T-helper 1 cell treated with Interleukin-12 subunit alpha and Interleukin-12 subunit beta and Interleukin-4 antibody, amounts not matched to agents 30 μg/mL and 1 μg/mL, for 36 hours (primary cell): Measurements from ENCODE around the gene SNUPN.
"Not testable (repeated sequence)": the region's sequence is repeated elsewhere in the genome, so short reads cannot be mapped to it uniquely, and the experiment has no call there.

Experiments
- H3K27ac Mint-ChIP-seq: one replicate; pipeline ENCODE4 v1.8.0; 2021; ENCODE audit warnings: mild to moderate bottlenecking, mixed read lengths
- H3K27me3 Mint-ChIP-seq: one replicate; pipeline ENCODE4 v1.8.0; 2021; ENCODE audit warnings: low read depth, mixed read lengths
- H3K36me3 Mint-ChIP-seq: one replicate; pipeline ENCODE4 v1.8.0; 2021; ENCODE audit warnings: low read depth, mixed read lengths
- H3K4me1 Mint-ChIP-seq: one replicate; pipeline ENCODE4 v1.8.0; 2021; ENCODE audit warnings: low read depth, mixed read lengths
- H3K4me3 Mint-ChIP-seq: one replicate; pipeline ENCODE4 v1.8.0; 2021; ENCODE audit warnings: mild to moderate bottlenecking, moderate library complexity, mixed read lengths
- H3K9me3 Mint-ChIP-seq: one replicate; pipeline ENCODE4 v1.8.0; 2021; ENCODE audit warnings: mixed read lengths

Gene SNUPN

GRCh38 chr15:75589071-75589470, 36.5 kb downstream of the SNUPN start:
- H3K4me1 Mint-ChIP-seq: peaks cover 15% of the 10 kb centered on the region
- H3K9me3 Mint-ChIP-seq: no peaks in the 10 kb centered on the region
- H3K27ac Mint-ChIP-seq: no peak overlapping the region
- no peak overlapping the region for H3K4me3 Mint-ChIP-seq
- H3K27me3 Mint-ChIP-seq: no peaks in the 10 kb centered on the region
- peaks cover 21% of the 10 kb centered on the region for H3K36me3 Mint-ChIP-seq

GRCh38 chr15:75586422-75586821, 39.1 kb downstream of the SNUPN start:
- not testable (repeated sequence) for H3K4me3 Mint-ChIP-seq, H3K9me3 Mint-ChIP-seq, H3K27ac Mint-ChIP-seq, H3K27me3 Mint-ChIP-seq
- Mint-ChIP-seq H3K36me3 (peaks cover 20% of the 10 kb centered on the region), H3K4me1 (peaks cover 13% of the 10 kb centered on the region)

DNA sequence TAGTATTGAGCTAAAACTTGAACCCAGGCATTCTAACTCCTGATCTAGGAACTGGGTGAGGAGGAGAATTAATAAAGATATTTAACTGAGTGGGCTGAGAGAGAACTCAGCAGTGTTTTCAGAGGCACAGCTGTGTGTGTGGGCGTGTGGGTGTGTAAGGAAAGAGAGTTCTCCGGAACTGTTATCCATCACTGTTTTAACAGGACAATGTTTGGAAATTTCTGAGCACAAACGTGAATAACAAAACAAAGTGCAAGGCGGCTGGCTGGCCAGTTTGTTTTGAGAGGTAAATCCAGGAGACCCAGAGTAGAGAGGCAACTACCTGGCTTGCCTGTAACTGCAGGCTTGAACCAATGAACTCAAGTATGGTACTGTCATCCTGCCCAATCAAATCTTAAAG, 41.4 kb downstream of the SNUPN start:
- Mint-ChIP-seq H3K9me3 (no peaks in the 10 kb centered on the region), H3K36me3 (peaks cover 14% of the 10 kb centered on the region), H3K27me3 (no peaks in the 10 kb centered on the region), H3K4me3 (no peak overlapping the region), H3K4me1 (peaks cover 5% of the 10 kb centered on the region), H3K27ac (no peak overlapping the region)

GRCh38 chr15:75583701-75584100, 41.8 kb downstream of the SNUPN start:
- Mint-ChIP-seq H3K27me3 (no peaks in the 10 kb centered on the region), H3K9me3 (no peaks in the 10 kb centered on the region), H3K4me3 (no peak overlapping the region)

DNA sequence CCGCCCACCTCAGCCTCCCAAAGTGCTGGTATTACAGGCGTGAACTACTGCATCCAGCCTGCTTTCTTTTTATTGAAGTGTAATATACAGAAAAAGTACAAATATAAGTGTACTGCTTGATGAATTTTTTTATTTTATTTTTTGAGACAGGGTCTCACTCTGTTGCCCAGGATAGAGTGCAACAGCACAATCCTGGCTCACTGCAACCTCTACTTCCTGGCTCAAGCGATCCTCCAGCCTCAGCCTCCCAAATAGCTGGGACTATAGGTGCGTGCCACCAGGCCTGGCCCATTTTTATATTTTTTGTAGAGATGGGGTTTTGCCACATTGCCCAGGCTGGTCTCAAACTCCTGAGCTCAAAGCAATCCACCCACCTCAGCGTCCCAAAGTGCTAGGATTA, 42.6 kb downstream of the SNUPN start:
- not testable (repeated sequence) for H3K27ac Mint-ChIP-seq, H3K9me3 Mint-ChIP-seq, H3K4me3 Mint-ChIP-seq, H3K27me3 Mint-ChIP-seq, H3K4me1 Mint-ChIP-seq
- peaks cover 11% of the 10 kb centered on the region for H3K36me3 Mint-ChIP-seq

More at GRCh38 chr15:75583701-75584100, 41.8 kb downstream of the SNUPN start:
- peaks cover 3% of the 10 kb centered on the region for H3K4me1 Mint-ChIP-seq
- peaks cover 11% of the 10 kb centered on the region for H3K36me3 Mint-ChIP-seq
- no peak overlapping the region for H3K27ac Mint-ChIP-seq

DNA sequence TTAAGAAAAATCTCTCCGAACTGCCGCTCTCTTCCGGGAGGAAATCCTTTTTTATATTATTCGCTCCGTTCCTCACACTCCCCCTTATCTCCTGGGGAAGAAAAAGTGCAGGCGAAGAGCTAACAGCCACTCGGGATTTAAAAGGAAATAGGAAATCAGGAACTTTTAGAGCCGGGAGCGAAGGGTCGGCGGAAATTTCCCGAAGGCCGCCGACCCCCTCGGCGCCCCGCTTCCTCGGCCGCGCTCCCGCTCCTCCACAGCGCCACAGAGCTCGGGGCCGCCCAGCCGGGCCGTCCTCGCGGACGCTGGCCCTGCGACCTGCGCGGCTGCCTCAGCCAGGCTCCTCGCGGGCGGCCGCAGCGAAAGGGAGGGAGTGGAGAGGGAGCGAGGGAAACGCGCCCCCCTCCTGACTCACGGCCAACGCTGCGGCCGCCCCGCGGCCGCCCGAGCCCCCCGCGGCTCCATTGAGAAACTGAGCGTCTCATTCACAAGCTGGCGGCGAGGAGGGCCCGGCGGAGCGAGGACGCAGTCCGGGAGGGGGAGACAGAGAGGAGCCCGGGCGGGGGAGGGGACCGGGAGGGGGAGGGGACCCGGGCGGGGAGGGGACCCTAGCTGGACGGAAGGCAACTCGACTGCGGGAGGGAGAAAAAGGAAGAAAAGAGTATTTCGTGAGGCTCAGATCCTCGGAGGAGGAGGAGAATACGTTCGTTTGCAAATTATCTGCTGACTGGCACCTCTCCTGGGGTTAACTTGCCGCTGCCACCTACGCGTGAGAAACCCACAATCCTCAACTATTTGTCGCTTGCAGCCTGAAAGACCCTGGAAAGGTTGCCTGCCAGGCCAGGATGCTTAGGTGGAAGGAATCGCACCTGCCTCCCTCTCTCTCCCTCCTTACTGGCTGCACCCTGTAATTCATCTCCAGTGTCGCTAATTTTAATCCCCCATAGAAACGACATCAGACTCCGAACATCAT, 46.3 kb downstream of the SNUPN start, which contains the start of gene PTPN9:
Gene PTPN9, minus strand, starts transcription at position 368 of the 973 bp plus-strand sequence. CDS start 539 bp downstream, outside the sequence.
- Mint-ChIP-seq H3K27ac (peak within 1 kb of the TSS; percentile 88), H3K4me3 (peak within 1 kb of the TSS; percentile 92), H3K36me3 (peaks cover 3% of the 10 kb centered on the region), H3K27me3 (no peaks in the 10 kb centered on the region), H3K4me1 (peaks cover 19% of the 10 kb centered on the region), H3K9me3 (no peaks in the 10 kb centered on the region)

DNA sequence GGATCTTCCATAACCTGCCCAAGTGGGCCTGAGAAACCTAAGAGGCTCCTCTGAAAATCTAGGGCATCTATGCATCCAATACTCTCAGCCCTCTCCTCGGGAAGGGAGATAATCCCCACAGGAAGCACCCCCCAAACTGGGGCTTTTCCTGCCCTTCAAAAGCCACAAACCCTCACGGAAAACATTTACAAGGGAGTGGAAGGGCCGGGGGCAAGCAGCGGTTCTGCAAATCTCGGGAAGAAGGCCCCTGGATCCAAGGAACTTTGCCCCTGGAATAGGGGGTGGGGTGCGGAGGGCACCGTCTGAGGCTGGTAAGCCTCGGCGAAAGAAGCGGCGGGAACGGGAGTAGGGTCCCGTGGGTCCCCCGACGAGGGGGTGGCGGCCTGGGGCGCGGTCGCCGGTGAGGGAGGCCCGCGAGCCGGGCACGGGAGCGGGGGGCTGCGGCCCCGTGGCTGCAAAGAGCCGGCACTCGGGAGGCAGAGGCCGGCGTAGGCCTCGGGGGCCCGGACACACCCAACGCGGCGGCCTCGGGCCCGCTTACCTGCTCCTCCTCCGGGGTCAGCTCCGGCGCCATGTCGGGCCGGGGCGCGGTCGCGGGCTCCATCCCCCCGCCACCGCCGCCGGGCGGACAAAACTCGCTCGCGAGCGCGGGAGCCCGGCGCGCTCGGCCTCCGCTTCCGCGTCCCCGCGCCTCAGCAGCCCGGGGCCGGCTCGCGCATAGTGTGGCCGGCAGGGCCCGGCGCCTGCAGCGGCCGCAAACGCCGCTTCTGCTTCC, 47.2 kb downstream of the SNUPN start:
- Mint-ChIP-seq H3K27me3 (no peaks in the 10 kb centered on the region), H3K9me3 (no peaks in the 10 kb centered on the region), H3K4me1 (peaks cover 26% of the 10 kb centered on the region), H3K4me3 (peak overlapping the region; percentile 92), H3K27ac (peak overlapping the region; percentile 88), H3K36me3 (peaks cover 8% of the 10 kb centered on the region)

DNA sequence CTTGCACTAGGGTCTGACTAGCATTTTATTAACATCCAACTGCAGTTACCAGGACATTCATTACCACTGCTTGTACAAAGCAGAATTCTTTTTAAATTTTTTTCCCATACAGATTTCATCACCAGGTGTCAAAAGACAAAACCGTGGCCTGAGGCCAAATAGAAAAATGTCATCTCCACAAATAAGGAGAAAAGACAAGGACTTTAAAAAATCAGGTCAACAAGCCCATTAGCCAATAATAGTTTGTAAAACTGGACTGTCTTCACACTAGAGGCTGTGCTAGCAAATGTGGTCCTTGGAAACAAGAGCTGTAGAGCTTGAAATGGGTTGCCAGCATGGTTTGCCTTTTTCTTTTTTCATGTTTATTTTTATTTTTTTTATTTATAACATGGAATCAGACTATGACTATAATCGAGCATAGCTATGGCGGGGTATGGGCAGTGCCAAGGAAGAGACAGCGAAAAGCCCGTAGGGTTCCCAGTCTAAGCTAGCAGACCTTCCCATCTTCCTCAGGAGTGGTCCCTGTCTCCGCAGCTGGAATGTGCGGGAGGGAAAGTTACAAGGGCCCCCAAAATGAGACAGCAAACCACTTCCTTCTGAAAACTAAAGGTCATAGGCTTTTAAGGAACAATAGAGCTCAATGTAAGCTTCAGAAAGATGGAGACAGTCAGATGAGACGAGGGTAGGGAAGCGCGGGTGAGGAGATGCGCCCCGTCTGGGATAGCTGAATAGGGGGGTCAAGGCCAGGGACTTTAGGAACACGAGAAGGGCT, 47.9 kb downstream of the SNUPN start:
- H3K9me3 Mint-ChIP-seq: no peaks in the 10 kb centered on the region
- H3K4me1 Mint-ChIP-seq: peaks cover 31% of the 10 kb centered on the region
- peak overlapping the region; percentile 92 for H3K4me3 Mint-ChIP-seq
- no peaks in the 10 kb centered on the region for H3K27me3 Mint-ChIP-seq
- peak overlapping the region; percentile 88 for H3K27ac Mint-ChIP-seq
- peaks cover 10% of the 10 kb centered on the region for H3K36me3 Mint-ChIP-seq

- peaks cover 32% of the 10 kb centered on the region for H3K4me1 Mint-ChIP-seq
- H3K36me3 Mint-ChIP-seq: peaks cover 16% of the 10 kb centered on the region
- H3K27me3 Mint-ChIP-seq: no peaks in the 10 kb centered on the region
- no peaks in the 10 kb centered on the region for H3K9me3 Mint-ChIP-seq
- no peak overlapping the region for H3K4me3 Mint-ChIP-seq
- H3K27ac Mint-ChIP-seq: no peak overlapping the region
Measured at GRCh38 chr15:75573648-75574384, 51.7 kb downstream of the SNUPN start.

DNA sequence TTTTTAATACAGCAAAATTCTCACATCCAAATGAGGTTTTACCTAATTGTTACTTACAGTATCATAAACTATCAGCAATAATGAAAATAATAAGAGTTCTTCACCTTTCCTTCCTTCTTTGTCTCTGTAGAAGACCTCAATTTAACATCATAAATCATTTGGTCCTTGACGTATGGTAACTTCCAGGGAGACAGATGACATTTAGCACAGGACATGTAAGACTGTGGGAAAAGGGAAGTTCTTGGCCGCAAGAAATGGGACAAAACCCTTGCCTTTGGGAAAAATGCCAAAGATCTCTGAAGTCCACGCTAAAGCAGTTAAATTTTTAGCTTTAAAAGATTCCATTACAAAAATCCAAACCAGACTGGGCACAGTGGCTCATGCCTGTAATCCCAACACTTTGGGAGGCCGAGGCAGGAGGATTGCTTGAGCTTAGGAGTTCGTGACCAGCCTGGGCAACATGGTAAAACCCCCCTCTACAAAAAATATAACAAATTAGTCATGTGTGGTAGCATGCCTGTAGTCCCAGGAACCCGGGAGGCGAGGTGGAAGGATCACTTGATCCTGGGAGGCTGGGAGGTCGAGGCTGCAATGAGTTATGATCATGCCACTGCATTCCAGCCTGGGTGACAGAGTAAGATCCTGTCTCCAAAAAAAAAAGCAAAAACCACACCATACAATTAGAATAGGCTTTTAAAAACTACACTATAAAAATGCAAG, 55.2 kb downstream of the SNUPN start:
- Mint-ChIP-seq H3K4me1 (peaks cover 20% of the 10 kb centered on the region), H3K27ac (no peak overlapping the region), H3K9me3 (no peaks in the 10 kb centered on the region), H3K27me3 (no peaks in the 10 kb centered on the region), H3K36me3 (peaks cover 15% of the 10 kb centered on the region), H3K4me3 (no peak overlapping the region)

GRCh38 chr15:75565062-75565970, 60.2 kb downstream of the SNUPN start:
- H3K4me1 Mint-ChIP-seq: peaks cover 10% of the 10 kb centered on the region
- peaks cover 7% of the 10 kb centered on the region for H3K36me3 Mint-ChIP-seq
- H3K27me3 Mint-ChIP-seq: no peaks in the 10 kb centered on the region
- no peak overlapping the region for H3K27ac Mint-ChIP-seq
- no peaks in the 10 kb centered on the region for H3K9me3 Mint-ChIP-seq
- H3K4me3 Mint-ChIP-seq: no peak overlapping the region

GRCh38 chr15:75561888-75562287, 63.6 kb downstream of the SNUPN start:
- Mint-ChIP-seq H3K36me3 (no peaks in the 10 kb centered on the region), H3K4me3 (no peak overlapping the region), H3K9me3 (no peaks in the 10 kb centered on the region), H3K27me3 (no peaks in the 10 kb centered on the region), H3K4me1 (peaks cover 6% of the 10 kb centered on the region), H3K27ac (no peak overlapping the region)
